Activated CD8-positive, alpha-beta memory T cell treated with anti-CD3 and anti-CD28 coated beads, Interleukin-2, amount 50 U/mL, for 1 hour (primary cell): Measurements from ENCODE around the gene PGAM2.

Source experiments
- DNase-seq: peaks from one replicate; pipeline ENCODE4 v3.0.0-alpha.2; 2020; ENCODE audit errors: extremely low read depth

Gene PGAM2

DNA sequence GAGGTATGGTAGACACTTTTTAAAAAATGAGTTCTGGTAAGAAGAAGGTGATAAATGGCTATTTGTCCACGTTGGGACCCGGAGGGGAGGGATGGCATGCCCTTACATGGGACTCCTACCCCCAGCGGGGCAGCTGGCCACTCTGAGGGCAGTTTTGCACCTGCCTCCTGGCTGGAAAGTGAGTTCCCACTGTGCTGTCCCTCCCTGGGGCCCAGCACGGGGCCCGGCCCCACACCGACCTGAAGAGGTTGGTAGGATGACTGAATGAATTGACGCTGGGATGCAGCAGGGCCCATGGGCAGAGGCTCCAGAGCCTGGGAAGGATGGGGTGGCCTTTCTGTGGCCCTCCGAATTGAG is 38.2 kb upstream of the PGAM2 start:
- no peak for DNase-seq

DNA sequence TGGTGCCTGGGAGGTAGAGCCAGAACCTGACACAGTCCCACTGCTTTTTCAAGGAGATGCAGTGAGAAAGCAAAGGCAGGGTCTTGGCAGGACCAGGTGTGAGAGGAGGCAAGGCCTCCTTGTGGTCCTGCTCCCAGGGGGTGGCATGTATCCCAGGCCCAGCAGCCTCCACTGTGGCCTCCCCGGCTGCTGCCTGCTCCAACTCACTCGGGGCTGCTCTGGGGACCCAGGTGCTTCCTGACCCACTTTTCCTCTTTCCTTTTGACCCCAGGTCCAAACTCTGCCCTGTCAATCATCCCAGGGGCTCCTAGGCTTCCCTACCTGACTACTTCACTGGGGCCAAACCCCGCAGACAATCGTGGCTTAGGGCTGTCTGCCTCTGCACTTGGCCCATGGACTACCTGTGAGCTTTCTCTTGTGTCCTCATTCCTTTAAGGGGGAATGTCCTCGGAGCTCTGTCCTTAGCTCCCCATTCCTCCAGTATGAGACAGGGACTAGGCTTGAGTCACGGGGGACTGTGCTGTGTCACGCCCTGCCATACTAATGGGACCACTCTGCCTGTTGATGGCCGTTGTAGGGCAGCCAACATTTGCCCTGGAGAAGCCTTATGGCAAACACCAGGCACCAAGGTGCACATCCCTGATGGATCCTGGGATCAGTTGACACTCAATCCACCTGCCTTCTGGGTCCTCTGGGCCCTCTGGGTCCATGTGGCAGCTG is 37.6 kb upstream of the PGAM2 start:
- DNase-seq, result no peak

- DNase-seq, result no peak
These were observed 36.8 kb upstream of the PGAM2 start for GRCh38 chr7:44101966-44102845.

- DNase-seq, result no peak
These were observed 36.1 kb upstream of the PGAM2 start for GRCh38 chr7:44101303-44101965.

DNA sequence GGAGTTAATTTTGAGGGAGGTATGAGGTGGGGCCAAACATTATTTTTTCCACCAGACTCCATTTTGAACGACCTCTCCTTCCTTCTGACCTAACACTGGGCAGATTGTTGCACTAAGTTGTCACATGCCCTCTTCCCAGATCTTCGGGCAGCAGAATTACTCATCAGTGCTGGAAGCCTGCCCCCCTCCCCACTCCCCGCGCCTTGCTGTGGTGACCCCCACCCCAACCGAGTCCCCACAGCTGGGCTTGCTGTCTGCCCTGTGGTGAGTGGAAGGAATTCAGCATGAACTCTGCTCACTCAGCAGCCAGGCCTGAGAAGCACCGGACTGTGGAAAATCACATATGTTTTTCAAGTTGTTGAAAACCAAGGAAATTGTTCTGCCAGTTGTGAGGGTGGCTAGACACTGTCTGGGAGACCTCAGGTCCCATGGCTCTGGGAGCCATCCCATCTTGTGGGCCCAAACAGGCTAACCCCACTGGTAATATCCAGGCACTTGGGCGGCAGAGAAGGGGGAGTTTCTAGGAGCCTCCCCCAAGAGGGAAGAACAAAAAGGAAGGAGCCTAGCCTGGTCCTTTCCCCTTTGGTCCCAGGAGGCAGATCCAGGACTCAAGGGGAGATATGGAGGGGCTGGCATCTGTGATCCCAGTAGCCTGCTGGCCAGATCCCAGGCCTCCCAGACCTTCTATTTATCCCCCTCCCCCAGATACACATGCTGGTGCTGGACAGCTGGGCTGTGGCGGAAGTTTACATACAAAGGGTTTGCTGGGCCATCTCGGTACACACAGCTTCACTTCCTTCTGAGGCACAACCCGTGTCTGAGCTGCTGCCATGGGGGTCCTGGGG is 35.3 kb upstream of the PGAM2 start:
- DNase-seq, result no peak

GRCh38 chr7:44099669-44100068 is 34.3 kb upstream of the PGAM2 start:
- DNase-seq, result no peak

DNA sequence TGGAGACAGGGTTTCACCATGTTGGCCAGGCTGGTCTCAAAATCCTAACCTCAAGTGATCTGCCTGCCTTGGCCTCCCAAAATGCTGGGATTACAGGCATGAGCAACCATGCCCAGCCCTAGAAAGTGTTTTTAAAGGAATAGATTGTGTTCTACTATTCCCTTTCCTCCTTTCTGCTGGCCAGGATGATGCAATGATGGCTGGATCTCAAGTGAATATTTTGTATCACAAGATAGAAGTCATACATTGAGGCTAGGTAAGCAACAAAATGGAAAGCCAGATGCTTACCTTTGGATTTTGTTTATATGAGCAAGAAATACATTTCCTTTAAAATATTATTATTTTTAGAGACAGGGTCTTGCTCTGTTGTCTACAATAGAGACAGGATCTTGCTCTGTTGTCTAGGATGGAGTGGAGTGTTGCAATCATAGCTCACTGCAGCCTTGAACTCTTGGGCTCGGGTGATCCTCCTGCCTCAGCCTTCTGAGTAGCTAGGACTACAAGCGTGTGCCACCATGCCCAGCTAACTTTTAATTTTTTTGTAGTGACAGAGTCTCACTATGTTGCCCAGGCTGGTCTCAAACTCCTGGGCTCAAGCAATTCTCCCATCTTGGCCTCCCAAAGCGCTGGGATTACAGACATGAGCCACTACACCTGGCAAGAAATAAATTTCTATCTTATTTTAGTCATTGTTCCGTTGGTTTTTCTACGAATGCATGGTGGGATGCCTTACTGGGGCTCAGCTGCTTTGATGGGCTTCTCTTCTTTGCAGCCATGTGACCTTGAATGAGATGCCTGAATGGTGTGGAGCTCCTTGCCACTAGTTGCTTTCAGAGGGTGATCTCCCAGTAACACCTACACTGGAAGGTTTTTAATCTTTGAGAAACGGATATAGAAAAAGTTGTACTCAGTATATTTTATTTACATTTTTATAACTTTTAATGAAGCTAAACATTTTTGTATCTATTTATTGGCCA is 33.0 kb upstream of the PGAM2 start:
- DNase-seq, result no peak

DNA sequence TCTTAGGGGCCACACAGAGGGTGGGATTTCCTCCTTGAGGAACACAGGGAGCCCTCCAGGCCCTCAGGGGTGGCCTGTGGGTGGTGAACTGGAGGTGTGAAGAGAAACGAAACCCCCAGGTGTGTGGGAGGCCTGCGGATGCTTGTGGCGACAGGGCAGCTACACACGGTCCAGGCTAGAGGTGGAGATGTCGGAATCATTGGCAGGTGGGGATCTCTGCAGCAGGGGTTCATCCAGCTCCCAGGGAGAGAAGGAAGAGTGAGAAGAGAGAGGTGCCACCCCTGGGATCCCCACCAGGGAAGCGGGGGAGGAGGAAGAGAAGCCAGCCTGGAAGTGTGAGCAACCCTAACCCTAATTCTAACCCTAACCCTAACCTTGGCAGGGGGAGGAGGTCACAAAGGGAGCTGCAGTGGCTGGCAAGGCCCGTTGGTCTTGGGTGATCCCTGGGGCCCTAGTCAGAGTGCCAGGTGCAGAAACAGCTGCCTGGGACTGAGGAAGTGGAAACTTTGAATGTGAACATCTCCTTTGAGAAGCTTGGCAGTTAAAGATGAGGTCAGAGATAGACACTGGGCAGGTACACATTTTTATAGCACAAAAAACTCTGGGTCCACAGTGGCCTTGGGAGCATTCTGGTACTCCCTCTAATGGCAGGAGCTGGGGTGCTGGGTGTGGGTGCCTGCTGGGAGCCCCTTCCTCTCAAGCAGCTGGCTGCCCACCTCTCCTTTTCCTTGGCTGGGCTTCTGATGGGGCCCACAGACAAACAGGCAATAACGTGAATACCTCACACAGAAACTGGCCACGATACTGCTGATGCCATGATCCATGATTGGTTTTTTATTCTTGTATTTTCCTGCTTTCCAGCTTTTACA is 31.9 kb upstream of the PGAM2 start:
- DNase-seq, result no peak

DNA sequence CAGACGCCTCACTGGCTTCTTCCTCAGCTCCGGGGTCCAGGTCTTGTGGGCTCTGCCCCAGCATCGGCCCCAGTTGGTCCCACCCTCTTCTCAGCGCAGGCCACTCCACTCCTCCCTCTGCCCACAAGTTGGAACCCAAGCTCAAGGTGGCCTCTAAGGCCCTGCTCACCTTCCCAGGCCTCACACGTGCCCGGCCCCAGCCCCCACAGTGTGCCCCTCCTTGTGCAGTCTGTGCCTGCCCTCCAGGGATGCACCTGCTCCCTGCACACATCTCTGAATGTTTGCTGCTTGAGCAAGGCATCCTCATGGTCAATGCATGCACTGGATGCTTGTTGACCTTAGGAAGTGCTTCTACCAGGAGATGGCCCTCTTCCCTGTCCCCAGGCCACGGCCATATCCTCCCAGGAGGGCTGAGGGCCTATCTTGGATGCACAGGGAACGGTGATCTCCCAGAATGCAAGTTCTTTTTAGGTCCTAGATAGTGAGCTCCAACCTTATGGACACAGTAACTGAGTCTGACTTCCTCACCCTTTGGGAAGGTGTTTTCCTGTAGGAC is 31.0 kb upstream of the PGAM2 start:
- no peak for DNase-seq

GRCh38 chr7:44095781-44096180 is 30.4 kb upstream of the PGAM2 start:
- DNase-seq, result no peak

- no peak for DNase-seq
These were observed 29.7 kb upstream of the PGAM2 start for GRCh38 chr7:44094883-44095592.

DNA sequence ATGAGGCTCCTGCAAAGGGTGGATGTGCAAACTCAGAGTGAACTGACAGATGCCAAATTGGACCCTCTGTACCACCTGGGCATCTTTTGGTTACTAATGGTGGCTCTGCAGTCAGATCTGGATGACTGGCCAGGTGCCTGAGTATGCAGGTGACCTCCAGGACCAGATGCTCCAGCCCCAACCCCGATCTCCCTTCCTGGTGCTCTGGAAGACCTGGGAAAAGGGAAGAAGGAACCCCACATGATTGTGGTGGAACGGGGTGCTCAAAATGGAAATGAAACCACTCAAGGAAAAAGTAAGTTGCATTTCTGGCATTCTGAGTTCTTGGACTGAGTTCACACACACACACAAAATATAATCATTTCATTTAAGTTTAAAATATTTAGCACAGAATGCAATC is 29.0 kb upstream of the PGAM2 start:
- no peak for DNase-seq

DNA sequence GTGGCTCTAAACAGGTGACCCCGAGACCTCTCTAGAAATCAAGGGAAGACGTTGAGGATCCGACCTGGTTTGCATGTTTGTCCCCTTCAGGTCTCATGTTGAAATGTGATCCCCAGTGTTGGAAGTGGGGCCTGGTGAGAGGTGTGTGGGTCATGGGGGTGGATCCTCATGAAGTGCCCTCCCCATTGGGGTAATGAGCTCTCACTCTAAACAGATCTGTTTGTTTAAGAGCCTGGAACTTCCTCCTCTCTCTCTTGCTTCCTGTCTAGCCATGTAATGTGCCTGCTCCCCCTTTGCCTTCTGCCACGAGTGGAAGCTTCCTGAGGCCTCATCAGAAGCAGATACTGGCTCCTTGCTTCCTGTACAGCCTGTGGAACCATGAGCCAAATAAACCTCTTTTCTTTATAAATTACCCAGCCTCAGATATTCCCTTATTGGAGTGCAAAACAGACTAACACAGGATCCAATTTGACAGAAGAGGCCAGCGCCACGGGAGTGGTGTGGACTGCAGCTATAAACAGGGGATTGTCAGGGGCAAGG is 27.8 kb upstream of the PGAM2 start:
- DNase-seq, result no peak

GRCh38 chr7:44087911-44088838 is 22.8 kb upstream of the PGAM2 start:
- no peak for DNase-seq

DNA sequence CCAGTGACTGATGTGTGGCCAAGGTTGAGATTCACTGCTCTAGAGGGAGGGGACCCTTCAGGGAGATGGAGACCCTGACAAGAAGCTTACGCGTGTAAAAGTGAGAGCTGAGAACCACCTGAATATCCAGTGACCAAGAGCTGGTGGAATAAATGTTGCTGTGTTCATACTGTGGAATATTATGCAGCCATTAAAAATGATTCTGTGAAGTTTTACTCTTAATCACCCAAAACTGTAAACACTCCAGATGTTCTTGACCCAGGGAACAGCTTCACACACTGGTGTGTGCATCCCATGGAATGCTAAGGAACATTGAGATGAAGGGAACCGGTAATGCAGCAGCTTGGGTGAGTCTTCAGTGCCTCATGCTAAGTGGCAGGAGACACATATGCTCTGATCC is 21.3 kb upstream of the PGAM2 start:
- DNase-seq, result no peak

DNA sequence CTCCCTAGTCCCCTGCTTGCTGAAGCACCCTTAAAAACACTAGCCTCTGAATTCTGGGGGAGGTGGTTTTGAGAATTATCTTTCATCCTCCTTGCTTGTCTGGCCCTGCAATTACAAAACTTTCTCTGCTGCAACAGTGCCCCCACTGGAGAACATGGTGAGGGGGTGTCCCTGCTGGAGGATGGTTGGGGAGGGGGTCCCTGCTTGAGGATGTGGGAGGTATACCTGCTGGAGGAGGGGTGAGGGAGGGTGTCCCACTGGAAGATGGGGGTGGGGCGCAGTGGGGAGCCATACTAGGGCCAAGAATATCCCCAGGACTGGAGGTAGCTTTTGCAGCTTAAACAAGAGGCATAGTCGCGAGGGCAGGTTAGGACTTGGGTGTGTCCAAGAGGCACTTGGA is 20.2 kb upstream of the PGAM2 start:
- DNase-seq, result no peak

DNA sequence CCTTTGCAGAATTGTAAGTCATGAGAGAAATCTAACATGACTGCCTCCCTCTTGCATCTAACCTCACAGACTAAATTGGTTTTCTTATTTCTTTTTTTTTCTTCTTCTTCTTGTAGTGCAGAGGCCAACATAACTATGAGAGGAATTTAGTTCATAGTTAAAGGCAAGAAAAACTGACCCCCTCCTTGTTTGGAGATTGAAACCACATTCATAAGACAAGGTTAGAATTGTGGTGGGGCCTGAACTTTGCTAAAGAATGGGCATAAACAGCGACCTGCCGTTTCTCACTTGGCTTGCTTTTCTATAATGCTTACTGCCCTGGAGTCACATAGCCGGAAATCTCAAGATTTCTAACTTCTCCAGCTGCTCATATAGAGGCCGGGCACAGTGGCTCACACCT is 19.3 kb upstream of the PGAM2 start:
- DNase-seq, result no peak
